ENCODE measurements around the gene DDX46.
A peak's percentile ranks its signal among the peaks of the same experiment; 100 is the strongest.
"Not testable (repeated sequence)": the region's sequence is repeated elsewhere in the genome, so short reads cannot be mapped to it uniquely, and the experiment has no call there.

Gene DDX46

DNA sequence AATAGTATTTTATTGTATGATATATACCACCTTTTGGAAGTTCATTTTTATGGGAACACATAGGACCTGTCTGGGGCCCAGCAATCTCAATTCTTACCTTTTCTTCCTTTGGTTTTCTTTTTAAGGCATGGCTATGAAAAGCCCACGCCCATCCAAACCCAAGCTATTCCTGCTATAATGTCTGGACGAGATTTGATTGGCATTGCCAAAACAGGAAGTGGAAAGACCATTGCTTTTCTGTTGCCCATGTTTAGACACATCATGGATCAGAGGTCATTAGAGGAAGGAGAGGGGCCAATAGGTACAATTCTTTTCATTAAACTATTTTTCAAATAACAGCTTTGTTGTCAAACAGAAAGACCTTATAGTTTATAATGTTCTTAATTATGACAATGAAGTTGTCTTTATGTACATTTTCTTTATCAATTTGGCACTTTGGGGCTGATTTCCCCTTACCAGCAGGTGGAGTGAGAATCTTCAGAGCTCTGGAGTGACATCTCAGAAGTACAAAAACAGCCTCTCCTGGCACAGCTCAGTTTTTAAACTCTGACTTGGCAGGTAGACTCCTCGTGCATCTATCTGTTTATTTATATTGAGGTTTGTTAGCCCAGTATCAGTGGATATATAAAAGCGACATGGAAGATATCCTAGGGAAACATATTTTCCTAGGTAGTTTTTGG is 25.8 kb downstream of the DDX46 start:
- no peak for DNase-seq (ENCODE audit: low read depth)

DNA sequence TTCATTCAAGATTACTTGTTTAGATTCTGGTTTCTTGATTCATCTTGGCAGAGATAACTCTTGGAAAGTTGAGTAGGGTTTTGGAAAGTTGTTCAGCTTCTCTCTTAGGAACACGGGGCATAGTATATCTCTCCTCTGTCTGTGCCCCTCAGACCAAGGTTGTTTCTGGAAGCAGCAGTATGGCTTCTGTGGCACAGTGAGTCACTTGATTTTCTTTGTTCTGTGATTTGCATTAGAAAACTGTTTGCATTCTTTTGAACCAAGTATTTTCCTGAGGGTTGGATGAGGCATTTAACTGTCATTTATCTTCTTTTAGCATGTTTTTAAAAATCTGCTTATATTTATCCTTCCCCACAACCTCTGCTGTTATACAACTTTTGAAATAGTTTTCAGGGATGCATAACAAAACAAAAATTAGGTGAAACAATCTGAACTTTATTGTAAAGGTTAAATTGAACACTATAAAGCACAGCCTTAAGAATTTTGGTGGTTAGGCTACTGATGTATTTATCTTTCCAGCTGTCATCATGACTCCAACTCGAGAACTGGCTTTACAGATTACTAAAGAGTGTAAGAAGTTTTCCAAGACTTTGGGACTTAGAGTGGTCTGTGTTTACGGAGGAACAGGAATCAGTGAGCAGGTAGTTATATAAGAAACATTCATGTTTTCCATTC is 26.5 kb downstream of the DDX46 start:
- no peak for DNase-seq (ENCODE audit: low read depth)

DNA sequence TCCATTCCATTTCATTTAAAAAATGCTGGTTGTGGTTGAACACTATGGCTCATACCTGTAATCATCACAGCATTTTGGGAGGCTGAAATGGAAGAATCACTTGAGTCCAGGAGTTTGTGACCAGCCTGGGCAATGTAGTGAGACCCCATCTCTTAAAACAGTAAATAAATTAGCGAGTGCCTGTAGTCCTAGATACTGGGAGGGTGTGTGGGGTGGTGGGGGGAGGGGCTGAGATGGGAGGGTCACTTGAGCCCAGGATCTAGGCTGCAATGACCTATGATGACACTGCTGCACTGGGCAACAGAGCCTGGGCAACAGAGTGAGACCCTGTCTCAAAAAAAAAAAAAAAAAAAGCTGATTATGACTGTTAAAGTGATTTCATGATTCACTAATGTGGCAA is 29.1 kb downstream of the DDX46 start:
- DNase-seq (ENCODE audit: low read depth), result no peak

DNA sequence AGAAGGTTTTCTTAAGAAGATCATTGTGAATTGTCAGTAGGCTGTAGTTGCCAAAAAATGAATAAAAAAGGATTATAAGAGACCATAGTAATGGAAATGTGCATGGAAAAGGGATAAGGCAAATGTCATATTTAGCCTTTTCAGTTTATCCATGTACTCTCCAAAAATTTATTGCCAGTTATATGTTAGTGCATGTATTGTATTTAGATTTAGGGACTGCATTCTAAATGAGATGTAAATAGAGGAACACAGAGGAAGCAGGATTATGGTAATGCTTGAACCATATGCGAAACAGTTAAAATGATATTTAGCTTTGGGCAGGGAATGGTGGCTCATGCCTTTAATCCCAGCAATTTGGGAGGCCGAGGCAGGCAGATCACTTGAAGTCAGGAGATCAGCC is 33.0 kb downstream of the DDX46 start:
- no peak for DNase-seq (ENCODE audit: low read depth)

DNA sequence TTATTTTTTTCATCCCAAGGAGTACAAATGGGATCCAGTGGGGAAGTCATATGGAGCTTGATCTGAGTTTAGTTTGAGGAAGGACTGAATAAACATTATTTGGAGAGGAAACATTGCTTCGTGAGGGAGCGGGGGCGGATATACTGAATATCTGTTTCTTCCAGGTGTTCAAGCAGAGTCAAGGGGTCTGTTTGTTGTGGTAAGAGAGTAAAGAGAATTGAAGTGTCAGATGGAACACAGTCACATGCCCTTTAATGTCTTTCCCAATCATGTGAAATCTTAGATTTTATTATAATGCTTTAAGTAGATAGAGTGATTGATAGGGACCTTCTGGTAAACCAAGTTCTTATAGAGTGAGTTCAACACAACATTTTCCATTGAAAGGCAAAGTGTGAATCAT is 33.7 kb downstream of the DDX46 start:
- DNase-seq (ENCODE audit: low read depth), result no peak

DNA sequence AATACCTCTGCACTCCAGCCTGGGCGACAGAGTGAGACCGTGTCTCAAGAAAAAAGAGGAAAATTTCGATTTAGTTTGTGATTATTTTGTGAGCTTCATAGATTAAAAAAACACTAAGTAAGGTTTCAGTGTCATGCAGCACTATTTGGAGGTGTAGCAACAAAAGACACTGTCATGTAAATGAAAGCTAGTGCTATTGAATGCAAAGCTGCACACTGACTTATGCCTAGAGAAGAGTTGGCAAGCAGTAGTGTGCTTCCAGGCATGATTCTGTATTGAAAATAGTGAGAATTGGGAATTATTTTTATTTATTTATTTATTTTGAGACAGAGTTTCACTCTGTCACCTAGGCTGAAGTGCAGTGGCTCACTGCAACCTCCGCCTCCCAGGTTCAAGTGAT is 34.5 kb downstream of the DDX46 start:
- DNase-seq (ENCODE audit: low read depth), result no peak

DNA sequence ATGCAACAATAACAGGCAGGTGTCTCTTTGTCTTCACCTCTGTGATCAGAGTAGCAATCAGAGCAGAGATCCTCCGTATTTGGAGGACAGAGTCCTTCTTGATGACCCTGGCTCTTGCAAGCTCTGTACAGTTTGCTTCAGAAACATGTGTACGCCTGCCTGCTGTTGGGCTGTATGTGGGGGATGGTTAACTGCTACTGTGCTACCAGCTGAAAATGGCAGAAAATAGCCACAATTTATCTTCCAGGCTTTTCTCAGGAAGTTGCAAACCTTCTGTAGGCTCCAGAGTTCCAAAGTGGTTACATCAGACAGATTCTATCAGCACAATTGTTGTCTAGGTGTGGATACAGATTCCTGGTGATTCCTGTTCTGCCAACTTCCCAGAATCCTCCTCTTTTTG is 35.5 kb downstream of the DDX46 start:
- no peak for DNase-seq (ENCODE audit: low read depth)

DNA sequence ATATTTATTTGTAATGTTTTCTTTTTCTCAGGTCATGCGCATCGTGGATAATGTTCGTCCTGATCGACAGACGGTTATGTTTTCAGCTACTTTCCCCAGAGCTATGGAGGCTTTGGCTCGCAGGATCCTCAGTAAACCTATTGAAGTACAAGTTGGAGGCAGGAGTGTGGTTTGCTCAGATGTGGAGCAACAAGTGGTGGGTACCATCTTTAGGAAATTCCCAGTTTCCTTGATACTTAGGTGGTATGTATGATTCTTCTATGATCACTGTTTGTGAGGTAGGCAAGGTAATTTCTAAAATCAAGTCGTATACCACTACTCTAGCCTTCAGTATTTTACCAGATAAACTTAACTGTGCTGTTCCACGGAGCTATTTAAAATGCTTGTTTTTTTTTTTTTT is 36.2 kb downstream of the DDX46 start:
- DNase-seq (ENCODE audit: low read depth), result no peak

DNA sequence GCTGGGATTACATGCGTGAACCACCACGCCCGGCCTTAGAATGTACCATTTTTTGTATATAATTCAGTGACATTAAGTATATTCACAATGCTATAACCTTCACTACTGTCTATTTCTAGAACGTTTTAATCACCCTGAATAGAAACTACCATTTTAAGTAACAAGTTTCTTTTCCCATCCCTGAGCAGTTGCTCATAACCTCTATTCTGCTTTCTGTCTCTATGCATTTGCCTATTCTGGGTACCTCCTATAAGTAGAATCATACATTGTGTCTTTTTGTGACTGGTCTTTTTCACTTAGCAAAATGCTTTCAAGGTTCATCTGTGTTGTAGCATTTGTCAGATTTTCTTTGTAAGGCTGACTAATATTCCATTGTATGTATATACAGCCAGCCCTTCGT is 39.9 kb downstream of the DDX46 start:
- no peak for DNase-seq (ENCODE audit: low read depth)

DNA sequence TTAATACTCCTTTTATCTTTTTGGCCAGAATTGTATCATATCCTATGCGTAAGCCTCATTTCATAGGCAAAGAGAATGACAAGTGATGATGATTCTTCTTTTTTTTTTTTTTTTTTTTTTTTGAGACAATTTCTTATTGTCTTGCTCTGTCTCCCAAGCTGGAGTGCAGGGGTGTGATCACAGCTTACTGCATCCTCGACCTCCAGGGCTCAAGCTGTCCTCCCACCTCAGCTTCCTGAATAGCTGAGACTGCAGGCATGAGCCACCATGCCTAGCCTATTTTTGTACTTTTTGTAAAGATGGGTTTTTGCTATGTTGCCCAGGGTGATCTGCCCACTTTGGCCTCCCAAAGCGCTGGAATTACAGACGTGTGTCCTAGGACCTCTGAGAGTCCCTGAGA is 45.2 kb downstream of the DDX46 start:
- no peak for DNase-seq (ENCODE audit: low read depth)

DNA sequence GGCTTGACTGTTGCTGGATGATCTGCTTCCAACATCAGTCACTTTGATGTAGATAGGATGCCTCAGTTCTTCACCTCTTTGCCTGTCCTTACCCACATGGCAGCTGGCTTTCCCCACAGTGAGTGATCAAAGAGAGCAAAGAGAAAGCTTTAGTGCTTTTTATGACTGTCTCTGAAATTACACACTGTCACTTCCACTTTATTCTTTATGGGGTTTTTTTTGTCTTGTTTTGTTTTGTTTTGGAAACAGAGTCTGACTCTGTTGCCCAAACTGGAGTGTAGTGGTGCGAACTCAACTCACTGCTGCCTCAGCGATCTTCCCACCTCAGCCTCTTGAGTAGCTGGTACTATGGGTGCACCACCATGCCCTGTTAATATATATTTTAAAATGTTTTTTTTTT is 54.8 kb downstream of the DDX46 start:
- no peak for DNase-seq (ENCODE audit: low read depth)

DNA sequence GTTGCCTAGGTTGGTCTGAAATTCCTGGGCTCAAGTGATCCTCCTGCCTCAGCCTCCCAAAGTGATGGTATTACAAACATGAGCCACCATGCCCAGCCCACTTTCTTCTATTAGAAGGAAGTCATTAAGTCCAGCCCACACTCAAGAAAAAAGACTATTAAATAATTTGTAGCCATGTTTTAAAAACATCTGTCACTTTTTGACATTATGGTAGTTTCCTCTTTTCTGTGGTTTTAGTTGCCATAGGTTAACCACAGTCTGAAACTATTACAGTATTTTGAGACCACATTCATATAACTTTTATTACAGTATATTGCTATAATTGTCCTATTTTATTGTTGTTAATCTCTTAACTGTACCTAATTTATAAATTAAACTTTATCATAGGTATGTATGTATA is 55.2 kb downstream of the DDX46 start:
- DNase-seq (ENCODE audit: low read depth), result no peak

DNA sequence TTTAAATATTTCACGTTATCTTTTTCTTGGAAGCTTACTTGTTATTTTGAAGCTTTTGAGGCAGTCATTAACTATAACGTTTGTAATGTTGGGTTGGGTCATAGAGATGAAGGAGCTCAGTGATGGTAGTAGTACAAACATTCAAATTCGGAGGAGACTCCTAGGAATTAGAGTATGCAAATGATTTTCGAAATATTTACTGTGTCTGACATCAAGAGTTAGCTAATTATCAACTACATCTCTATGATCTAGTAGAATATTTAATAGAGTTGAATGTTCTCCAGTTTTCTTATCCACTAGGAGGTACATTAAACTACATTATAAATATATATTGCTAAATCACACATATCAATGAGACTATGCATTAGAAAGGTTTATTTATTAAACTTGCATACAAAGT is 58.4 kb downstream of the DDX46 start:
- DNase-seq (ENCODE audit: low read depth), result no peak

DNA sequence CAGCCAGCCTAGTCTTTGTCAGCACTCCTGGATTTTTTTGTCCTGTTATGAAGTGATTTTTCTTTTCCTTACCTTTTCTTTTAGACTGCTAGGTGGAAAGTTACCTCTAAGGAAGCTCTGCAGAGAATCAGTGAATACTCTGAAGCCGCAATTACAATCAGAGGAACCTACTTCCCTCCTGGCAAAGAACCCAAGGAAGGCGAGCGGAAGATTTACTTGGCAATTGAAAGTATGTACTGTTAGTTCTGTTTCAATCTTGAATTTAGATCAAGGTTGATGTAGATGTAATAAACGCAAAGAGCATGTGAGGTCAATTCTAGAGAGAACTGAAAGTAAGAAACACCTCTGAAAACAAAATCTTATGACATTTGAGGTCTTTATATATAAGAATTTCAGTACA is 60.2 kb downstream of the DDX46 start:
- no peak for DNase-seq (ENCODE audit: low read depth)

DNA sequence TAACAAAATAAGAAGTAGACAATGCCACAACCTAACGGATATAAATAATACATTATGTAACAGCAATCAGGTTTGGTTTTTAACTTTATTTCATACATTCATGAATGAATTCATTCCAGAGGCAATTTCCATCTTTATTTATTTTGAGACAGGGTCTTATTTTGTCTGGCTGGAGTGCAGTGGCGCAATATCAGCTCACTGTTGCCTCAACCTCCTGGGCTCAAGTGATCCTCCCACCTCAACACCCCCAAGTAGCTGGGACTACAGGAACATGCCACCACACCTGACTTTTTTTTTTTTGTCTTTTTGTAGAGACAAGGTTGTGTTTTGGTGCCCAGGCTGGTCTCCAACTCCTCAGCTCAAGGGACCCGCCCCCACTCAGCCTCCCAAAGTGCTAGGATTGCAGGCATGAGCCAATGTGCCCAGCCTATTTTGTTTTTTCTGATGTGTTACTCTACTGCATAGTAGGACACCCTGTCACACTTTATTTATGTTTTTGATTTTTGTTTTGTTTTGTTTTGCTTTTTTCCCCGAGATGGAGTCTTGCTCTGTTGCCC is 60.9 kb downstream of the DDX46 start:
- DNase-seq (ENCODE audit: low read depth), result no peak

DNA sequence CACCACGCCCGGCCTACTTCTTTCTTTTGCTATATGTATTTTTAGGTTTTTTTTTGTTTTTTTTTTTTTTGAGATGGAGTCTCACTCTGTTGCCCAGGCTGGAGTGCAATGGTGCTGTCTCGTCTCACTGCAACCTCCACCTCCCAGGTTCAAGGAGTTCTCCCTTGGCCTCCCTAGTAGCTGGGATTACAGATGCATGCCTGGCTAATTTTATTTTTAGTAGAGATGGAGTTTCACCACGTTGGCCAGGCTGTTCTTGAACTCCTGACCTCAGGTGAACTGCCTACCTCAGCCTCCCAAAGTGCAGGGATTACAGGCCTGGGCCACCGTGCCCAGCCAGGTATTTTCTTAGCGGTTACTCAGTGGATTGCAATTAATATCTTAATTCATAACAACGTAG is 63.3 kb downstream of the DDX46 start:
- no peak for DNase-seq (ENCODE audit: low read depth)

DNA sequence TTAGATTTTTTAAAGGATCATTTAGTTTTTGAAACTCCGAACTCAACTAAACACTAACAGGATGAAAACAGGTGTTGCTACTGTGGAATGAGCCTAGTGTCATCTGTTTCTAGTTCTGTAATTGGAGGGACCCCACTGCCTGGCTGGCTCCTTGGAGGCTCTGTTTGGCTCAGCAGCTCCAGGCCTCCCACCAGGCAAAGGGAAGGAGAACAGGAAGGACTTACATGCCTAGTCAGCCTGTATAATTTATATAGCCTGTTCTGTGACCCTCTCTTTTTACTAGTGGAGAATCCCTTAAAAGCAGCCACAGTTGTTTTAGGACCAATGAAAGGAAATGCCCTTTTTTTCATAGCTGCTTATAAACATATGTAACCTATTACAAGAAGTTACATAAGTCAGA is 66.1 kb downstream of the DDX46 start:
- no peak for DNase-seq (ENCODE audit: low read depth)

DNA sequence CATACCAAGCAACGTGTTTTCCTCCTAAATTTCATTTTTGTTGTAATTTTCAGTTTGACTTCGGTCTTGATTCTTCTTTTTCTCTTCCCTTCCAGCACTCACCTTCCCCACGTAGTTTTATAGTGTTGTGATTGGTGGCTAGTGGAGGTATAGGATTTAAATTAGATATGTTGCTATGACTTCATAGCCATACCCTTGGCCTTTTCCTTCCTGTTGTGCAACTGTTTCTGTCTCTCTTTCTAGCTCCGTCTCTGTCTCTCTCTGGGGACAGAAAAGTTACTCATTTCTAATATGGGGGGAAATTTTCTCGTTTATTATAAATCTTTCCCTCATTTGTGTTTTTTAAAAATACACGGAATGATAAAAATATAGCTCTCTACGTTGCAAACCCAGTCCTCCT is 66.6 kb downstream of the DDX46 start:
- no peak for DNase-seq (ENCODE audit: low read depth)

DNA sequence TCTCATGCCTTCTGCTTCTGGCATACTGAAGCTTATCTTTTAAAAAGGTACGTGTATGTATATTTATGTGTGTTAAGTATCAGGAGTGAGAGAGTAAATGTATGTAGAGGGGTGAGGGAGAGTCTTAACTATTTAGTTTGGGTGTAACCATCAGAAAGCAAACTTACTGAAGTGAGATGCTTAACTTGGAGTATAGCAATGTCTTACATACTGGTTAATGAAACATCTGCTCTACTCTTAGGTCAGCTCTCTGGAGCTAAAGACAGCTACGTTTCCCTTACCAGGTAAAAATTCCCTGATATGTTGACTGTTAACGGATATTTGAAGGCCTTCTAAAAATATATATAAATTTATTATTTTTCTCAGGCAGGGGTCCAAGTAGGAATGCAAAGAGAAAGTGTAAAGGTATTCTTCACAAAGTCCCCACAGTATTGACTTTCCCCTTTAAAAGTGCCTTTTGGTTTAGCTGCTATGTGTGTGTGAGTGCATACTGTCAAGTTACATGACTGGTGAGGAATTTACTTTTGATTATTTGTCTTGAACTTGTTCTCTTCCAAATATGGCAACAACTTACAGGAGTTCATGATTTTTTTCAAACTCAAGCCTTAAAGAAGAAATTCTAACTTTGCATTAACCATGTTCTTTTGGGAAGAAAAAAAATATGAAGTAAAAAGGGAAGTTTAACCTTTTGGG is 74.9 kb downstream of the DDX46 start:
- DNase-seq (ENCODE audit: low read depth), result peak; percentile 13

DNA sequence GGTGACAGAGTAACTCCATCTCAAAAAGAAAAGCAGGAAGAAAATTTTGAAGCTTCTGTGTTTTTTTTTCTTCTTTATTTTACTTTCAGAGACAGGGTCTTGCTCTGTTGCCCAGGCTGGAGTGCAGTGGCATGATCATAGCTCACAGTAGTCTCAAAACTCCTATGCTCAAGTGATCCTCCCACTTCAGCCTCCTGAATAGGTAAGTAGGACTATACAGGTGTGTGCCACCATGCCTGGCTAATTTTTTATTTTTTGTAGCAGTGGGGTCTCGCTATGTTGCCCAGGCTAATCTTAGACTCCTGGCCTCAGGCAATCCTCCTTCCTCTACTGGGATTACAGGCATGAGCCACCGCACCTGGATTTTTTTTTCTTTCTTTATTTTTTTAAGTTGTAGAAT is 77.0 kb downstream of the DDX46 start:
- DNase-seq (ENCODE audit: low read depth), result no peak

DNA sequence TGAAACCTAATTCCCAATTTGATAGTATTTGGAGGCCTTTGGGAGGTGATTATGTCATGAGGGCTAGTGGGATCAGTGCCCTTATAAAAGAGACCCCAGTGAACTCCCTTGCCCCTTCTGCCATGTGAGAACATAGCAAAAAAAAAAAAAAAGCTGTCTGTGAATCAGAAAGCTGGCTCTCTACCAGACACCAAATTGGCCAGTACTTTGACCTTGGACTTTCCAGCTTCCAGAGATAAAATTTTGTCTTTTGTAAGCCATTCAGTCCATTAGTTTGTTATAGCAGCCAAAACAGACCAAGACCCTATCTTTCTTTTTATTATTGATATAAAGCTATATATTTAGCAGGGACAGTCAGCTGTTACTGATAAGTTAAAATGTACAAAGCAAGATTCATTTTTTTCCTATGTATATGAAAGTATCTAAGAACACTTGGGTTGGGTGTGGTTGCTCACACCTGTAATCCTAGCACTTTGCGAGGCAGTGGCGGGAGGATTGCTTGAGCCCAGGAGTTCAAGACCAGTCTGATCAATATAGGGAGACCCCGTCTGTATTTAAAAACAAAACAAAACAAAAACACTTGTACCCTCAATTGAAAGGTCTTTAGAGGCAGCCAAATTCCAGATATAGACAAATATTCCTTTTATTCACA is 79.1 kb downstream of the DDX46 start:
- peak; percentile 31 for DNase-seq (ENCODE audit: low read depth)

DNA sequence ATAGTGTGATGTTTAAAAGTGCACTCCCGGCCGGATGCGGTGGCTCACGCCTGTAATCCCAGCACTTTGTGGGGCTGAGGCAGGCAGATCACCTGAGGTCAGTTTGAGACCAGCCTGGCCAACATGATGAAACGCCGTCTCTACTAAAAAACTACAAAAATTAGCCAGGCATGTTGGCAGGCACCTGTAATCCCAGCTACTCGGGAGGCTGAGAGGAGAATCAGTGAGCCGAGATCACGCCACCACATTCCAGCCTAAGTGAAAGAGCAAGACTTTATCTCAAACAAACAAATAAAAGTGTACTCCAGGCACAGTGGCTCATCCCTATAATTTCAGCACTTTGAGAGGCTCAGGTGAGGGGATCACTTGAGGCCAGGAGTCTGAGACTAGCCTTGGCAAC is 79.8 kb downstream of the DDX46 start:
- DNase-seq (ENCODE audit: low read depth), result not testable (repeated sequence)

DNA sequence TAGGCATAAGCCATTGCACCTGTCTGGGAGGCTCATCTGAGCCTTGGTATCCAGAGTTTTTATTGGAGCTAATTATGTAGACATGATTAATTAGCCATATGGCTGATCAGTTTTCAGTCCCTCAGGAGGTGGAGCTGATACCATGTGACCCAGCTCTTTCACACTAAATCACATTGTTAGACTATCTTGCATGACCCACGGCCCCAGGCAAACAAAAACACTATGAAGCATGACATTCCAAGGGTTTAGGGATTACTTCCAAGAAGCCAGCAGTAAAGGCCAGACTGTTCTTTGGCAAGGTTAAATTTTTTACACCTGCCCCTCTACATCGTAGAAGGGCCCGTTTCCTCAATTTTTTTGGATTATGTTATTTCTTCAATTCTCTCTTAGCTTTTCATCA is 82.2 kb downstream of the DDX46 start:
- DNase-seq (ENCODE audit: low read depth), result no peak

Measured in stromal cell of bone marrow (primary cell).